ENCODE results near the gene POLA2.

POLA2 gene

DNA sequence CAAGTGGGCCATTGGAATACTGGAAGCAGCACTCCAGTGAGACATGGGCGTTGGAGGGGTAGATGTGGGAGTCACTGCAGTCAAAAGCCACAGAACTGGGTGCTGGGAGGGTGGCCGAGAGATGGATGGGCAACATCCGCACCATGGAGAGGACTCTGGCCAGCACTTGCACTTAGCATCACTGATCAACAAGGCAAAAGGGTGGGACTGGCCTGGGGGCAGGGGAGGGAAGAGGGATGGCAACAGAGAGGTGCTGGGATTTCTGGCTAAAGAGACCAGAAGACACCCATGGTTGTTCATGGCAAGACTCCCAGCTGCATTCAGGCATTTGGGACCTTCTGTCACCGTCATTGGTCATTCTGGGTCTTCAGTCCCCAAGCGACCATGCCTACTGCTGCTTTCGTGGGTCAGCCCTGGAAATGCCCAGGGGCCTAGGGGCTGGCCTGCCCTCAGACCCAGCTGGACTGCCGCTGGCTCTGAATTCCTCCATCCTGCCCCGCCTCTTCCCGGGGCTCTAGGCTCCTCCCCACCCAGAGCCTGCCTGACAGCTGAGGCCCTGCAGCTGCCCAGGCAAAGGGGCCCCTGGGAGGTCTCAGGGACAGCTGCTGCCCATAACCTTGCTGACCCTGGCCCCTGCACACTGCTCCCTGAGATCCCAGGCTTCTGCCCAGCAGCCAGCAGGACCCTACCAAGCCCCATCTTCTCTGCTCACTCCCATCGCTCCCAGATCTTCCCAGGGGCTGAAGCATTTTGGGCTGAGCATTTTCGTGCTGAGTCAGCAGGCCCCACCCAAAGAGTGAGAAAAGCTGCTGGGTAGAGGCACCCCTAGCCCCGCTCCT, 39.9 kb downstream of the POLA2 start:
- no peak overlapping the region for H3K4me3 ChIP-seq (ENCODE audit: low read length)
- TF ChIP-seq ZNF274 (IDR thresholded peaks at IDR 0.05; ENCODE audit: low read depth, low read length) = no peak

DNA sequence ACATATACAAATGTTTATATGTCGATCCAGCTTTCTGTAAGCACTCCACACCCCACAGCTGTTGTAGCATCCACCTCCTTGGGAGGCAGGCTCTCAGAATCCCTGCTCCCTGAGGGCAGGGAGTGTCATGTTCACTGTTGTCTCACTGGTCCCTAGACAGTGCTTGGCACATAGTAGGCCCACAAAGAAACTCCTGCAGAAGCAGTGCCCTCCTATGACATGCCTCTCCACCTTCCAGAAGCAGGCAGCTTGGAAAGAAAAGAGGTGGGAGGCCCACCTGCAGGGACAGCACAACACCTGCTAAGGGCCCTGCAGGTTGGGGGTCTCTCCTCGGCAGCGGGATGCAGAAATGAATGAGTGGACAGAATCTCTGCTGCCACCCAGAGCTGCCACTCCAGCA, 41.8 kb downstream of the POLA2 start:
- H3K4me3 ChIP-seq (ENCODE audit: low read length) = no peak overlapping the region
- no peak for TF ChIP-seq ZNF274 (IDR thresholded peaks at IDR 0.05; ENCODE audit: low read depth, low read length)

DNA sequence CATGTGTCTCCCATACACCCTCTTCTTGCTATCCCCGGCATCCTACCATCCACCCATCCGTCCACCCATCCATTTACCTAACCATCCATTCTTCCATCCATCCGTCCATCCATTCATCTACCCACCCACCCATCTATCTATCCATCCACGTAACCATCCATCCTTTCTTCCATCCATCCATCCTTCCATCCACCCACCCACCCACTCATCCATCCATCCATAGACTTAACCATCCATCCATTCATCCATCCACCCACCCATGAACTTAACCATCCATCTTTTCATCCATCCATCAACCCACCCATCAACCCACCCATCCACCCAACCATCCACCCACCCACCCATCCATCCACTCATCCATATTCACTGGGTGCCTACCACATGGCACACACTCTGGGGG, 42.3 kb downstream of the POLA2 start:
- no peak overlapping the region for H3K4me3 ChIP-seq (ENCODE audit: low read length)
- no peak for TF ChIP-seq ZNF274 (IDR thresholded peaks at IDR 0.05; ENCODE audit: low read depth, low read length)

DNA sequence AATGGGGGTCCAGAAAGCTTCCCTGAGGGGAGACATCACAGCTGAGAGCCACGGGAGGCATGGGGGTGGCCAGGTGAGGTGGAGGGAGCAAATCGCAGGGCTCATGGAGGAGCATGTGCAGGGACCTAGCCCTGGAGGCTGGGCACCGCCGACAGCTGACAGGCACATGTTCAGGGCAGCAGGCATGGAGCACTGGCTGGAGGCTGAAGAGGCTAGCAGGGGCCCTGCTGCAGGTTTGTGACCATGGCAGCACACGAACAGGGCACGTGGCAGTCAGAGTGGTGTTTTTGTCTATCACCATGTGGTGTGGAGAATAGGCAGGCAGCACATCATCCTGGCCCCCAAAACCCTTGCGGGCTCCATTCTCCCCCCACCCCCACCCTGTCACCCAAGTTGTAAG, 42.9 kb downstream of the POLA2 start:
- no peak overlapping the region for H3K4me3 ChIP-seq (ENCODE audit: low read length)
- TF ChIP-seq ZNF274 (IDR thresholded peaks at IDR 0.05; ENCODE audit: low read depth, low read length) = no peak

DNA sequence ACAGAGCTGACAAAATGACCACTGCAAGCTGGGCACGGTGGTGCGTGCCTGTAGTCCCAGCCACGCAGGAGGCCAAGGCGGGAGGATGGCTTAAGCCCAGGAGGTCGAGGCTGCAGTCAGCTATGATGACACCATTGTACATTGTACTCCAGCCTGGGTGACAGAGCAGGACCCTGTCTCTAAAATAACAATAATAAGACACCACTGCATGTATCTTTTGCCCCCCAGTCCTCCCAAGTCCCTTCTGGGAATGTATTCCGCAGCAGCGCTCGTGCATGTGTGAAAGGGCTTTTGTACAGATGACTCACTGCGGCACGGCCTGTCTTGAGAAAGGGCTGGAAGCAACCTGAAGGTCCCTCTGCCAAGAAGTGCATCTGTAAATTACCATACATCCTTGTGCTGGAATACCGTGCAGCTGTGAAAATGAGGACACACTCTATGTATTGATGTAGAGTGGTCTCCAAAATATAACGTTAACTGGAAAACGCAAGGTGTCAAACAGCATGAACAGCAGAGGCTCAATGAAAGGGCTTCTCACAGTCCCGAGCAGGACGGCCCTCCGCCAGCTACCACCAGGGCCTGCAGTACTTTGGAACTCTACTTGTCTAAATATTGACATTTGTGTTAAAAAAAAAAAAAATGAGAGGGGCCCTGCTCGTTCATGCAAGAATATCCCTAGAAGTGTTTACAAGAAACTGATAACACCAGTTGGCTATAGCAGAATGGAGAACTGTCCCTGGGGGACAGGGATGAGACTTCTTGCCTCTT, 43.9 kb downstream of the POLA2 start:
- TF ChIP-seq ZNF274 (IDR thresholded peaks at IDR 0.05; ENCODE audit: low read depth, low read length) = no peak
- no peak overlapping the region for H3K4me3 ChIP-seq (ENCODE audit: low read length)

DNA sequence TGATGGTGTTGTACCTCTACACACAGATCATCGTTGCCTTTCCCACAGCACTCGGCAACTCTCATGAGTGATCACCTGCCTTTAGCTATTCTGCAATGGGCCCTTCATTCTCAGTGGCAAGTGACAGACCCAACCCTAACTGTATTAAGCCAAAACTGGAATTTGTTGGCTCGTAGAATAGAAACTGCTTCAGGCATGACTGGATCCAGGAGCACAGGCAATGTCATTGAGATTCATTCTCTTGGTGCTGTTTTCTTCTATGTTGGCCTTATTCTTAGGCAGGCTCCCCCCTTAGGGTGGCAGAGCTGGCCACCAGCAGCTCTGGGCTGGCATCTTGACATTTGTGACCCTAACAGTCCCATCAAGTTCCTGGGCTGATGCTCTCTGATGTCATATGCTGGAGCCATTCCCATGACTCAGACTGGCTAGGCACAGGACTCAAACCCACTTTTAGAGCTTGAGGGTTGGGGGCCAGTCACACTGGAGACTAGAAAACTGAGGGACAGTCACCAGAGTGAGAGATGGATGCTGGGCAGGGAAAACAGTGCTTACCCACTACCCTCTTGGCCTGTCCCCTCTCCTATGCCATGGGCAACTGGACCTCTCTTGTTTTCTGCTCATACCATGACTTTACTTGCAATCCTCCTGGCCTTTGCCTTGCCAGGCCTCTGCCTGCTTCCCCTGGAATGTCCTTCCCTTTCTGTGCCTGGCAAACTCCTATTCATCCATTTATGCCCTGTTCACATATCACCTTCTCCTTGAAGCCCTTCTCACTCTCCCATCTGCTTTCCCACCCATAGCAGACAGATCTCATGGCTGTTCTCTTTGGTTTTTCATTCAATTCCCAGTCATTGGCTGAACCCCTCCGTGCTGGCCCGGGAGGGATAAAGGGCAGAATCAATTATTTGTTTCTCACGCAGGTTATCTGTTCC, 45.8 kb downstream of the POLA2 start:
- TF ChIP-seq ZNF274 (IDR thresholded peaks at IDR 0.05; ENCODE audit: low read depth, low read length) = no peak
- no peak overlapping the region for H3K4me3 ChIP-seq (ENCODE audit: low read length)

DNA sequence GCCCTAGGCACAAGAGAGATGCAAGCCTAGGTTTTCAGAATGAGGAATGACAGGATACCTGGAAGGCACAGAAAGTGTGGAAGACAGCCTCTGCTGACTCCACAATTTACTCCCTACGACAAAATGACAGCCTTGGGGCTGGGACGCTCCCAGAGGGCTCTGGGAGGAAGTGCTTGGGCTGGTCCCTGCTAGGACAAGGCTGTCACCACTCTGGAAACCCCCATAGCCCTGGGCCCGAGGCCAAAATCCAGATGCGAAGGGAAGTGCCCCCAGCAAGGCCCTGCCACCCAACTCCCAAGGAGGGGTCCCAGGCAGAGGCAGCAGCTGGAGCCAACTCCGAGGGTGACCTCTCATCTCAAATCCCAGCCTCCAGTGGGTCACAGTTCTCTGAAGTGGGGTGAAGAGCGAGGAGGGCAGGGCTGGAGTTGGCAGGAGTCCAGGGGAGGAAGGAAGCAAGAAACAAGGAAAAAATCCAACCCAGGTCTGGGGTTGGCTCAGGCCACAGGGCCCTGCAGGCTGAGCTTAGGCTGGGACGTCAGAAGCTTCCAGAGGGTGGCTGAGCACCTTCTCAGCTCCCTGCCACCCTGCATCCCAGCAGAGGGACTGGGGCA, 46.6 kb downstream of the POLA2 start:
- no peak overlapping the region for H3K4me3 ChIP-seq (ENCODE audit: low read length)
- TF ChIP-seq ZNF274 (IDR thresholded peaks at IDR 0.05; ENCODE audit: low read depth, low read length) = no peak

DNA sequence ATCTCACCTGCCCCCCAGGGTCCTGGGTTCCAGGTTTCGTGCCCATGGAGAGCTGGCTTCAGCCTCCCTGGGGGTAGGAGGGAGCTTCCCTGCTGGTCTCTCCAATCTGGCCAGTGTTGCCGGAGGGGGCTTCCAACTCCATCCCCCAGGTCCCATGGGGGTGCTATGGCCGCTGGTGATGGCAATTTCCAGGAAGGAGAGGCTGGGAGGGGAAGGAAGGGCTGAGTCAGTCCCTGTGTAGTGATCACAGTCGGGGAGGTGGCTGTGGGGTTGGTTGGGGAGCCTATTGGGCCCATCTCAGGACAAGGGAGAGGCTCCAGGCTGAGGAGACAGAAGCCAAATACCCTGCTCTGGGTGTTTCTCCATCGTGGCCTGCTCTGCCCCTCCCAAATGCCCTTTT, 47.2 kb downstream of the POLA2 start:
- TF ChIP-seq ZNF274 (IDR thresholded peaks at IDR 0.05; ENCODE audit: low read depth, low read length) = no peak
- H3K4me3 ChIP-seq (ENCODE audit: low read length) = no peak overlapping the region

DNA sequence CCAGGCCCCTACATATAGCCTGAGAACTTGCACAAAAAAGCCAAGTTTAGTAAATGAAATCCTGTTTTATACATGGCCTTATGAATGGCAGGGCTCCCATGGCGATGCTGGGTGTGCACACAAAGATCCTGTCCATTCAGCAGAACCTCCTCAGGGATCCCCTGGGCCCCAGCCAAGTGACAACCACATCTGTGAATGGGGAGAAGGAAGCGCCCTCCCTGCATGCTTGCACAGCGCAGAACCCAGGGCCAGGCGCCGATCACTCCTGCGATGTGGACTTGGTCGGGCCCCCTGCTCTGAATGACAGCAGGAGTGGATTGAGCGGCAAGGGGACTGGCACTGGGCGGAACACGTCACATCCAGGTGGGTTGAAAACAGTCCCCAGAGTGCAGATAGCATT, 48.5 kb downstream of the POLA2 start:
- no peak for TF ChIP-seq ZNF274 (IDR thresholded peaks at IDR 0.05; ENCODE audit: low read depth, low read length)
- H3K4me3 ChIP-seq (ENCODE audit: low read length) = no peak overlapping the region

DNA sequence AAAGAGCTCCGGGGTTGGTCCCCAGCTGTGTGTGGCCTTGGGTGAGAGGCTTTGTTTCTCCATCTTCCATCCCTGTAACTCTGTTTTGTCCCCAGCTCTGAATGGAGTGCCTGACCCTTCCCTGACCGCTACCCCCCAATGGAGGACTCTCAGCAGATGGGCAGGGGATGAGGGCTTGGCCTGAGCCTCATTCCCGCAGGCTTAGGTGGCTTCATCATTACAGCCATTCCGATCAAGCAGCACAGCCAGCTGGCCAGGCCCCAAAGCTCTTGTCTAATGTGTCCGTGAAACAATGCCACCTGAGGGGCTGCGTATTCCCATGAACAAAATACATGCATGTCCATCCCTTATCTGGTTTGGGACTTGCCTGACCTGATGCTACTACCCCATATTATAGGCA, 49.0 kb downstream of the POLA2 start:
- no peak for TF ChIP-seq ZNF274 (IDR thresholded peaks at IDR 0.05; ENCODE audit: low read depth, low read length)
- H3K4me3 ChIP-seq (ENCODE audit: low read length) = no peak overlapping the region

DNA sequence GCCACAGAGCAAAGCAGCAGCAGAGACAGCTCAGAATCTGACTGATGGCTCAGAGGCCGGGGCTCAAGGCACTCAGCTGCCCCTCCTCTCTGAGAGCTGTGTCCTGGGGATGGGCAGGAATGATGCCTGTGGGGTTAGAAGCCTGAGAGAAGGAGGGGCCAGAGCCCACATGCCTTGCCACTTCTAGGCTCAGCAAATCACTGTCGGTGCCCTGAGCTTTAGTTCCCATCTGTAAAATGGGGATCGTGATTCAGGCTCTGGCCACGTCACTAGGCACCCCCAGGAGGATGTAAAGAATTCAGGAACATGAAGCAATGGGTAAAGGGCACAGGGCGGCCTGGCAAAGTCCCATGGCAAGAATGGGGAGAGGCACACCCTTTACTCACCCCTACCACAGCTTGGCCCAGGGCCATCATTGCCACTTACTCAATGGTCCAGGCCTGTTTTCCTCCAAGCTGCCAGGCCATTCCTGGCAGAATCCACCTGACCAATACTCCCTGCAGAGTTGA, 49.5 kb downstream of the POLA2 start:
- no peak for TF ChIP-seq ZNF274 (IDR thresholded peaks at IDR 0.05; ENCODE audit: low read depth, low read length)
- no peak overlapping the region for H3K4me3 ChIP-seq (ENCODE audit: low read length)

DNA sequence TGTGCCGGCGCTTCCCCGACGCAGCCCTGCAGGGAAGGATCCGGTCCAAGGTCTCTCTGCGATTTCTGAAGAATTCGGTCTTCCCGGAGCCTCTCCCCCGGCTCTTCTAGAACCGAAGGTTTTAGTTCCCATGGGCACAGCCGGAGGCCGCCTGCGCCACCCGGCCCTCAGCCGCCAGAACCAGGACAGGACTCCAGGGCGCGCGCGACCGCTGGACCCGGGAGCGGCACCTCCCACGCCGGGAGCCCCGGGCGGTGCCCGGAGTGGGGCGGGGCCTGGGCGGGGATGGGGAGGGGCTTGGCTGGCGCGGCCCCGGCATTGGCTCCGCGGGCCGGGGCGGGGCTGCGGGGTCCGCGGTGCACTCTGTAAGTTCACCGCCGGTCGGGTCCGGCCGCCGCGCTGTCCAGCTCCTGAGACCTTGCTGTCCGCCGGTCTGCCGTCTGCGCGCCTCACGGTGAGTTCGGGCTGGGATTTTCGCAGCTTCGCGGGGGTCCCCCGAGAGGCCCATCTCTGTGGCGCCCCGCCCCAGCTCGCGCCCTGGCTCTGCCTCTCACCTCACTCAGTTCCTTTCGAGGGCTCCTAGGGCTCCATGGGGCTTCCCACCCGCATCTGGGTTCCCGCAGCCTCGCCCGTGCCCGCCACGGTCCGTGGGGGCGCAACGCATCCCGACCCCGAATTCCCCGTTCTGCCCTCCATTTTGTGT, 52.9 kb downstream of the POLA2 start, which contains the start of gene CDC42EP2:
CDC42EP2 (plus strand) TSS at position 366 of the 703 bp plus-strand sequence. CDS start 6,033 bp downstream, outside the sequence.
- no peak for TF ChIP-seq ZNF274 (IDR thresholded peaks at IDR 0.05; ENCODE audit: low read depth, low read length)
- H3K4me3 ChIP-seq (ENCODE audit: low read length) = peak within 1 kb of the TSS; percentile 72

All from GM08714 (cell line).